Caco-2 (cell line): ENCODE results near the gene HCN1. TPM values are rescaled to one million over a fixed set of nuclear protein-coding genes. Genes with fewer than 3 reads are reported as not detected.

Experiments
- BruUV-seq: library from RNA; stranded (reverse); fragments of 400-500 nt; replicated peaks from 2 replicates; lab custom pipeline; 2021; lab: Mats Ljungman, UMichigan
- CTCF ChIA-PET: fragments of 300-600 bp; sonication (Branson Sonifier 250); formaldehyde crosslinking; loops from one replicate; lab custom pipeline; 2022; ENCODE audit warnings: antibody characterized with exemption; lab: Charles Lee
- POLR2A ChIA-PET: fragments of 300-600 bp; sonication (Branson Sonifier 250); formaldehyde crosslinking; loops from one replicate; lab custom pipeline; 2022; ENCODE audit warnings: antibody characterized with exemption; lab: Charles Lee
- DNase-seq, 2 experiments: peaks; one replicate each; pipeline versions ENCODE4 v3.0.0 to v3.0.0-alpha.2; 2020 to 2022
- H3K27me3 ChIP-seq: replicated peaks from 2 replicates; pipeline ENCODE4 v1.6.0; 2011; ENCODE audit warnings: low read length; ENCODE audit not compliant: control insufficient read depth, insufficient read depth
- H3K36me3 ChIP-seq: 2 replicates; pipeline ENCODE4 v1.5.1; 2011; ENCODE audit warnings: low read length; ENCODE audit not compliant: control insufficient read depth, insufficient read depth
- H3K4me1 ChIP-seq: fragments of 250-450 bp; sonication (Bioruptor Pico); 2 replicates; pipeline ENCODE4 v1.5.1; 2020; ENCODE audit warnings: mild to moderate bottlenecking
- H3K4me3 ChIP-seq: 2 replicates; pipeline ENCODE4 v1.5.1; 2011; ENCODE audit warnings: low read depth, mild to moderate bottlenecking, control low read depth, low read length
- H3K9me3 ChIP-seq: fragments of 250-450 bp; sonication (Bioruptor Pico); 2 replicates; pipeline ENCODE4 v1.5.1; 2020; ENCODE audit warnings: mild to moderate bottlenecking, moderate library complexity
- H3K27ac Mint-ChIP-seq: one replicate; pipeline ENCODE4 v1.8.0; 2022; ENCODE audit warnings: mixed read lengths; ENCODE audit not compliant: unreplicated experiment
- H3K27me3 Mint-ChIP-seq: one replicate; pipeline ENCODE4 v1.8.0; 2022; ENCODE audit warnings: mixed read lengths; ENCODE audit not compliant: insufficient read depth, unreplicated experiment
- H3K36me3 Mint-ChIP-seq: one replicate; pipeline ENCODE4 v1.8.0; 2022; ENCODE audit warnings: mild to moderate bottlenecking, mixed read lengths; ENCODE audit not compliant: insufficient read depth, unreplicated experiment
- H3K4me1 Mint-ChIP-seq: one replicate; pipeline ENCODE4 v1.8.0; 2022; ENCODE audit warnings: low read depth, mixed read lengths; ENCODE audit not compliant: unreplicated experiment
- H3K4me3 Mint-ChIP-seq: one replicate; pipeline ENCODE4 v1.8.0; 2022; ENCODE audit warnings: mild to moderate bottlenecking, moderate library complexity, mixed read lengths; ENCODE audit not compliant: unreplicated experiment
- H3K9me3 Mint-ChIP-seq: one replicate; pipeline ENCODE4 v1.8.0; 2022; ENCODE audit warnings: mixed read lengths; ENCODE audit not compliant: unreplicated experiment
- intact Hi-C: fragments of 100-400 bp; cut with micrococcal nuclease; formaldehyde crosslinking; loops from one replicate; pipeline ENCODE4 v1.10.0; 2022; ENCODE audit not compliant: unreplicated experiment
- total RNA-seq: library from RNA; stranded (reverse); gene quantifications from 2 replicates; pipeline ENCODE4 v1.2.3, GENCODE V29; 2022
- TF ChIP-seq, protein P1 (sequence below), 2 experiments: fragments of 200-600 bp in 1 of 2; IDR thresholded peaks; 1 replicate in 1 of 2; 2 replicates in 1 of 2; pipeline versions ENCODE4 v1.5.1 to v1.8.0; 2011 to 2022; ENCODE audit warnings: antibody characterized with exemption in 1 of 2, control low read depth in 1 of 2, inconsistent platforms in 1 of 2, low read depth in 1 of 2, low read length in 1 of 2, mild to moderate bottlenecking in 1 of 2, moderate library complexity in 1 of 2; ENCODE audit not compliant: insufficient read depth in 1 of 2, severe bottlenecking in 1 of 2, unreplicated experiment in 1 of 2

HCN1 gene
- total RNA-seq, 1 experiment from 2014 or later: not detected

DNA sequence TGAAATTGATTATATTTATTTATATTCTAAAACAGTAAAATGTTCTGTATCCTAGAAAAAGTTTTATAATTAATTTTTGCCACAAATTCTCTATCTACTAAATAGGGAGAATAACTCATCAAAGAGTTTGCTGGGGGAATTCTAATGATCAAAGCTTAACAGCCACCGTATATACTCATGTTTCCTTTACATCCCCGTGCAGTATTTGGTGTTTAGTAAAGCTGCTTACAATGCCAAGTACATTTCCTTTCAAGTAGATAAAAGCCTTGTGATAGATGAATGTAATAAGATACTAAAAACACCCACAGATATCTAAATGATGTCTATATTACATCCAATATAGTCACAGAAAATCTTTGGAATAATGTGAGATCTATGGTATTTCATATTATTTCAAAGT lies 312.2 kb downstream of the HCN1 start:
- Mint-ChIP-seq H3K27ac (no peak overlapping the region), H3K9me3 (no peaks in the 10 kb centered on the region), H3K36me3 (no peaks in the 10 kb centered on the region), H3K4me3 (no peak overlapping the region), H3K27me3 (no peaks in the 10 kb centered on the region), H3K4me1 (no peaks in the 10 kb centered on the region)
- ChIA-PET POLR2A (no interaction called here), CTCF (no interaction called here)
- H3K9me3 ChIP-seq: no peaks in the 10 kb centered on the region
- TF ChIP-seq, protein P1, sequence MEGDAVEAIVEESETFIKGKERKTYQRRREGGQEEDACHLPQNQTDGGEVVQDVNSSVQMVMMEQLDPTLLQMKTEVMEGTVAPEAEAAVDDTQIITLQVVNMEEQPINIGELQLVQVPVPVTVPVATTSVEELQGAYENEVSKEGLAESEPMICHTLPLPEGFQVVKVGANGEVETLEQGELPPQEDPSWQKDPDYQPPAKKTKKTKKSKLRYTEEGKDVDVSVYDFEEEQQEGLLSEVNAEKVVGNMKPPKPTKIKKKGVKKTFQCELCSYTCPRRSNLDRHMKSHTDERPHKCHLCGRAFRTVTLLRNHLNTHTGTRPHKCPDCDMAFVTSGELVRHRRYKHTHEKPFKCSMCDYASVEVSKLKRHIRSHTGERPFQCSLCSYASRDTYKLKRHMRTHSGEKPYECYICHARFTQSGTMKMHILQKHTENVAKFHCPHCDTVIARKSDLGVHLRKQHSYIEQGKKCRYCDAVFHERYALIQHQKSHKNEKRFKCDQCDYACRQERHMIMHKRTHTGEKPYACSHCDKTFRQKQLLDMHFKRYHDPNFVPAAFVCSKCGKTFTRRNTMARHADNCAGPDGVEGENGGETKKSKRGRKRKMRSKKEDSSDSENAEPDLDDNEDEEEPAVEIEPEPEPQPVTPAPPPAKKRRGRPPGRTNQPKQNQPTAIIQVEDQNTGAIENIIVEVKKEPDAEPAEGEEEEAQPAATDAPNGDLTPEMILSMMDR (IDR thresholded peaks at IDR 0.05; ENCODE audit: insufficient read depth in 1 of 2, low read depth in 1 of 2, low read length in 1 of 2, severe bottlenecking in 1 of 2, unreplicated experiment in 1 of 2): no peak
- no peak for DNase-seq
- BruUV-seq: no TSS peak
- no peaks in the 10 kb centered on the region for H3K36me3 ChIP-seq
- no peaks in the 10 kb centered on the region for H3K27me3 ChIP-seq
- no peaks in the 10 kb centered on the region for H3K4me1 ChIP-seq
- no peak overlapping the region for H3K4me3 ChIP-seq
- intact Hi-C loops: no loop called here

DNA sequence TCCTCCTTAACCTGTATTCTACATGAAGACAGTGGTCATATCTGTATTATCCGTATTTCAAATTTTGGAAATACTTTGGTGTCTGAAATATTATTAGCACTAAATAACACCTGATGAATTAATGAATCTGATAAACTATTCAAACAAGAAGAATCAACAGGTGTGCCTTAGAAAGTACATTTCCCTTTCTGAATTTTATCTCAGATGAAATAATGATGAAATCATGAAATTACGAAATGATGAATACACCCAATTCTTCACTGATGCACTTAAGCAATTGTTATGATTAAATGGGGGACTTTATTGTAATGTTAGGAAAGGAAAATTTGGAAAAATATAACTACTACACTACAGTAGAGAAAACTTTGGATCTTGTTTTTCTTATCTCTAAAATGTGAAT lies 313.6 kb downstream of the HCN1 start:
- intact Hi-C loops: no loop called here
- no peaks in the 10 kb centered on the region for H3K36me3 Mint-ChIP-seq
- no peak overlapping the region for H3K27ac Mint-ChIP-seq
- H3K4me1 Mint-ChIP-seq: no peaks in the 10 kb centered on the region
- H3K9me3 Mint-ChIP-seq: no peaks in the 10 kb centered on the region
- H3K4me3 Mint-ChIP-seq: no peak overlapping the region
- BruUV-seq: no TSS peak
- no peak for DNase-seq
- H3K27me3 Mint-ChIP-seq: no peaks in the 10 kb centered on the region
- Histone ChIP-seq H3K36me3 (no peaks in the 10 kb centered on the region), H3K27me3 (no peaks in the 10 kb centered on the region), H3K4me1 (no peaks in the 10 kb centered on the region), H3K9me3 (no peaks in the 10 kb centered on the region), H3K4me3 (no peak overlapping the region)
- POLR2A ChIA-PET: no interaction called here
- TF ChIP-seq, protein P1 (IDR thresholded peaks at IDR 0.05; ENCODE audit: insufficient read depth in 1 of 2, low read depth in 1 of 2, low read length in 1 of 2, severe bottlenecking in 1 of 2, unreplicated experiment in 1 of 2): no peak
- CTCF ChIA-PET: no interaction called here

DNA sequence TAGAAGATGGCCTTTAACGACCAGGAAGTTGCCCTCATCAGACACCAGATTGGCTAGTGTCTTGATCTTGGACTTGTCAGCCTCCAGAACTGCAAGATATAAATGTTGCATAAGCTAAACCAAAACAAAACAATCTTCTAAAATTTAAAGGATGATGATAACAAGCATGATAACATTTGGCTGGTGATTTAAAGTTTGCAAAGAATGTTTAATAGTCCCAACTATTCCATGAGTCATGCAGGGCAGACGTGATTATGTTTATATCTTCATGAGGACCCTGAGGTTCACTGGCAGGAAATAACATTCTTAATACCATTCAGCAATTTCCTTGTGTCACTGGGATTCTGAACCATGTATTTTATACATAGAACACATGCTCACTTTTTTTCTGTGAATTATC lies 319.8 kb downstream of the HCN1 start:
- DNase-seq: no peak
- Mint-ChIP-seq H3K4me3 (no peak overlapping the region), H3K4me1 (no peaks in the 10 kb centered on the region), H3K36me3 (no peaks in the 10 kb centered on the region), H3K27me3 (no peaks in the 10 kb centered on the region), H3K9me3 (no peaks in the 10 kb centered on the region), H3K27ac (no peak overlapping the region)
- Histone ChIP-seq H3K27me3 (no peaks in the 10 kb centered on the region), H3K4me3 (no peak overlapping the region), H3K36me3 (no peaks in the 10 kb centered on the region), H3K4me1 (no peaks in the 10 kb centered on the region), H3K9me3 (no peaks in the 10 kb centered on the region)
- TF ChIP-seq, protein P1 (IDR thresholded peaks at IDR 0.05; ENCODE audit: insufficient read depth in 1 of 2, low read depth in 1 of 2, low read length in 1 of 2, severe bottlenecking in 1 of 2, unreplicated experiment in 1 of 2): no peak
- ChIA-PET POLR2A (no interaction called here), CTCF (no interaction called here)
- intact Hi-C loops: no loop called here
- no TSS peak for BruUV-seq
